GM19023 (cell line): ENCODE results near the gene RYR3.

Experiments used
- ATAC-seq: cut with Tn5 transposase; IDR thresholded peaks from one replicate; pipeline ENCODE4 v1.9.1; 2021; ENCODE audit warnings: mild to moderate bottlenecking, moderate library complexity; ENCODE audit not compliant: unreplicated experiment

Gene RYR3

GRCh38 chr15:33443708-33444107 is 132.9 kb downstream of the RYR3 start:
- no peak for ATAC-seq

DNA sequence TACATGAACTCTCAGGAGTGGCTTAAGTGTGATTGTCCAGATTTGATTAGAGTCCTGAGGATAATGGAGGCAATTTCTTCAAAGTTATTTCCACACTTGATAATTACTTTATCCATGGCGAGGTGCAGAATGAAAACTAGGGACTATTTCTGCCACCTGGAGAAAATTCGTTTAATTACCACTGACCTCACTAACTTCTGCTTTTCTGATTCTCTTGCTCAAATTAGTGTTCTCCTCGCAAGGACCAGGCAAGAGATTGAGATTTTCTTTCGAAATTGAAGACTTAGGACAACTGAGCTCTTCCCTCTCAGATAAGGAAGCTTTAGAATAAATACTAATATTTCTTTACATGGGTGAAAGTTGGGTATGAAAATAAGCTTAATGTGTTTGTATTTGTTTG is 135.2 kb downstream of the RYR3 start:
- no peak for ATAC-seq

DNA sequence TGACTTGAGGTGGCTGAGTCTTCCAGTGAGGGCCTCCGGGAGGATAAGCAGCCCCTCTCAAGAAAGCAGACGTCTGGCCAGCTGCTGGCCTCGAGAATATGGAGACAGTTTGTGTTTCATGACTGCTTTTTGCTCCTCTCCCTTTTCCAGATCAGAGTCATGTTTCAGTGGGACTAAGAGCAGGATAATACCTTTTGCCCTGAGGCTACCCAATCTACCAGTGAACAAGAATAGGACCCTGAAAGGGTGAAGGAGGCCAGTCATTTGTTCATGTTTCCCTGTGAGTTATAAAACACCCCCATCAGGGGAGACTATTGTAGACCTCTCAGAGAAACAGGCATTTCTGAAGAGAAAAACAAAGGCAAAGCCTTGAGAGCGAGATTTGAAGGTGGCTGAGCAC is 137.4 kb downstream of the RYR3 start:
- no peak for ATAC-seq

DNA sequence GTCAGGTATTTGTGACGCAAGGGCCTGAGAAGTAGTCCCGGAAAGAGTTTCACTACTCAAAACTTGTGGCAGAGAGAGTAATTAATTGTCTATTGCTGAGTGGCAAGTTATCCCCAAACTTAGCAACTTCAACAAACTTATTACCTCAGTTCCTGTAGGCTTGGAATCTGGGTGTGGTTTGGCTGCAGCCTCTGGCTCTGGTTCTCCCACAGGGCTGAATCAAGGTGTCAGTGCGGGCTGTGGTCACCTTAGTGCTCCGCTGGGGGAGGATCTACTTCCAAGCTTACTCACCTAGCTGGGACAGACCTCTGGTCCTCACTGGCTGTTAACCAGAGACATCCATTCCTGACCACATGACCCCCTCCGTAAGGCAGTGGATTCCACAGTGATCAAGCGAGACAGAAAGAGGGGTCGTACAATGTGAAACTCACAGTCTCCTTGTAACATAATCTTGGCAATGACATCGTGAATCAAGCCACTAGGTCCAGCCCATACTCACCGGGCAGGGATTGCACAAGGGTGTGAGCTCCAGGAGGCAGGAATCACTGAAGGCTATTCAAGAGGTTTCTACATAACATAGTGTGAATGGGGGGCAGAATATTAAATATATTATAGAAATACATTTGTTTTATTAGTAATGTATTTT is 138.3 kb downstream of the RYR3 start:
- no peak for ATAC-seq

DNA sequence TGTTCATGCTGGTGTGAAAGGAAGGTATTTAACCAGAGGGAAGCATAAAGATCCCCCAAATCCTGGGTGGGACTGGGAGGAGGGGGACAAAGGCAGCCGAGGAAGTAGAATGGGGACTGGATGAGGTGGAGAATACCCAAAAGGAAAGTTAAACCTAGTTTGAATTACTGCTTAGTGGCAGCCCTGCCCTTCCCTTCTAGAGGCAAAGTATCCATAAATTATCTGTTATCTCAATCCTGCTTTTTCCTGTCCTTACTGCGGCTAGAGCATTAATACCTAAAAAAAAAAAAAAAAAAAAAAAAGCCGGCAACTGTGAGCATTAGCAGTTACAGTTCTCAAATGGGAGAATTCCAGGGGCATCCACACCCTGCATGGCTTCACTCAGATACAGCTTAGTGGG is 139.0 kb downstream of the RYR3 start:
- no peak for ATAC-seq

GRCh38 chr15:33451385-33451784 is 140.6 kb downstream of the RYR3 start:
- ATAC-seq: no peak

GRCh38 chr15:33453761-33454160 is 143.0 kb downstream of the RYR3 start:
- ATAC-seq: no peak

- ATAC-seq: no peak
These were observed 143.6 kb downstream of the RYR3 start for GRCh38 chr15:33454346-33454745.

- no peak for ATAC-seq
These were observed 144.2 kb downstream of the RYR3 start for GRCh38 chr15:33454996-33455395.

- no peak for ATAC-seq
These were observed 147.7 kb downstream of the RYR3 start for GRCh38 chr15:33458421-33458820.

DNA sequence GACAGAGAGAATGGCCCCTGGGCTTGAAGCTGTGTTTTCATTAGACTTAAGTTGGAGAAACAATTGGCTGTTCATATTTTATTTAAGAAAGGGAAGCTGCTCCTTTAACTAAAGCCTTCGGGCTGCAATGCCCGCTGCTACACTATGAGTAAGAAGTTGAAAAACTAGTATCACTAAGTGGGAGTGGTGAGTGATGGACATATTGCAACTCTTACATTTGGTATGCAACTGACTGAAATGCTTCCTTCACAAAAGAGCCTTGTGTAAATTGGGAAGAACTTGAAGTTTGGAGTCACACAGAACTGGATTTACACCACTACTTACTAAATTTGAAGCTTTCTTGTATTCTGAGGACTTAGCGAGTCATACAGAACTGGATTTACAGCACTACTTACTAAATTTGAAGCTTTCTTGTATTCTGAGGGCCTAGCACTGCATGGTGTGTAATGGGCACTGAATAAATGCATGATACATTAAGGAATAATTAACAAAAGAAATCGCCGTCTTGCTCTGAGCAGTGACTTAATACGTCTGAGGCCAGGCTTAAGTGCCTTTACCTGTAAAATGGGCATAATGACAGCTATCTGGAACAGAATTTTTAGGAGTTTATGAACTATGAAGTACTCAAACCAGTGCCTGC is 149.5 kb downstream of the RYR3 start:
- ATAC-seq: no peak

DNA sequence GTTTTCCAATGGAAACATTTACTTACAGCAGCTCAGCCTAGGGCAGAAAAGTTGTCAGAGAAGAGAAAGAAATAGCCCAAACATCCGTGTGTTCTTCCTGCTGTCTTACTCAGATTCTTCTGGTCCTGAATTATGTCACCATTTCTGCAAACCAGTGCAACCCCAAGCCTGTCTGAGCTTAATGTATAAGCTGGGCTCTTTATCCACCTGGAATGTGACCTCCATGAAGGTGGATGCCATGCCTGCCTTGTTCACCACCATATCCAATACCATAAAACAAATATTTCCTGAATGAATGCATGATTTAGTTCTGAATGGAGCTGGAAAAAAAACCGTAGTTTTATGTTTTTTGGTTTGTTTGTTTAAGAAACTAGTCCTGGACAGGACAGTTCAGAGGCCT is 150.9 kb downstream of the RYR3 start:
- ATAC-seq: no peak

- ATAC-seq: no peak
These were observed 156.5 kb downstream of the RYR3 start for GRCh38 chr15:33467146-33467815.

GRCh38 chr15:33467816-33468163 is 157.0 kb downstream of the RYR3 start:
- ATAC-seq: no peak

DNA sequence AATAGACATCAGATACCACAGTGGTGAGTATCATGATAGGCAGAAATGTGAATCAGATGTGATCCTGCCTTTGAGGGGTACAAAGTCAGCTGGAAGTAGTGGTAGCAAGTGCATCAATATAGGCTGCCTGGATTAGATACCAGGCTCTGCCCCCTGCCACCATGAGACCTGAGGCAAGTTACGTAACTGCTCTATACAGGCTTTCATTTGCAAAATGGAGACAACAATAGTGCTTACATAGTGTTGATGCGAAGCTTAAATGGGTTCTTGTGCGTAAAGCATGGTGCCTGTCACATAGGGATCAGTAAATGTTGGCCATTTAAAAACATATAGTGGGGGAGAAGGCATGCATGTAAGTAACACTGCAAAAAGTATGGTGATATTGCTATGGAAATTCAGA is 158.0 kb downstream of the RYR3 start:
- no peak for ATAC-seq

GRCh38 chr15:33473005-33473404 is 162.2 kb downstream of the RYR3 start:
- ATAC-seq: no peak

GRCh38 chr15:33473714-33474113 is 162.9 kb downstream of the RYR3 start:
- ATAC-seq: no peak

DNA sequence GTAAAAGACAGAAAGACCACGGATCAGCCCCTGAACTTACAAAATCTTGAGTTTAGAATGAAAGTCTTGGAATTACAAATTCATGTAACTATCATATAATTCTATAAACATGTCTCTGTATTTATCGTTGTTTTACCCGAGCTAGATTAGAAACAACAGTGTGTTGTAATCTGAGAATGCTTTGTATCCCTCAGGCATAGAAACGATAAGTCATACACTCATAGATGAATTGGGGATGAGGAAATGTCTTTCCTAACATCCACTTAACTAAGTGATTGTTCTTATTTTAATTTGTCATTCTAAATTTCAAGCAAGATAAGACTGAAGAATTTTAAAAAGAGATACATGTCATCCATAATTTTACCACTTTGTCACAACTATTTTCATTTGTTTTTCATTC is 165.3 kb downstream of the RYR3 start:
- no peak for ATAC-seq

DNA sequence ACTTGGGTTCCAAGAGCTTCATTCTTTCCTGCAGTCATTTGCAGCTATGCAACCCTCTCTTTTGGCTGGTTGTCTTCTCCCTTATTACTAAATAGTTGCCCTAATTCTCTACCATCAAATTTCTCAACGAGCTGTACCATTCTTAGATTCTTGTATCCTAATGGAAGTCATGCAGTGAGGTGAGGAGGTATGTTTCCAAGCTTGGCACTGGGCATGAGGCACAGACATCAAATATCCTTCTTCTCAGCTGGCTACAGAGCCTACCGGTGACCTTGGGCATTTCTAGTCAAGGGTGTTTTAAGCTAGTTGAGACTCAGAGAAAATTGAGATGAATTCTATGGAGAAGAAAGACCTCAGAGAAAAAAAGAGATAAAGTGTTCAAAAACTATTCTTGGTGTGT is 166.1 kb downstream of the RYR3 start:
- no peak for ATAC-seq

DNA sequence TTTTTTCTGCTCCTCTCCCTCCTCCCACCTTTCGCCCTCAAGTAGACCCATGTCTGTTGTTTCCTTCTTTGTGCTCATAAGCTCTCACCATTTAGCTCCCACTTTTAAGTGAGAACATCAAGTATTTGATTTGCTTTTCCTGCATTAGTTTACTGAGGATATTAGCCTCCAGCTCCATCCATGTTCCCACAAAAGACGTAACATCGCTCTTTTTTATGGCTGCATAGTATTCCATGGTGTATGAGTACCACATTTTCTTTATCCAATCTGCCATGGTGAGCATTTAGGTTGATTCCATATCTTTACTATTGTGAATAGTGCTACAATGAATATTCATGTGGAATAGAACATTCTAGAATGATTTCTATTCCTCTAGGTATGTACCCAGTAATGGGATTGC is 178.6 kb downstream of the RYR3 start:
- ATAC-seq: no peak

- ATAC-seq: no peak
These were observed 179.9 kb downstream of the RYR3 start for GRCh38 chr15:33490703-33491102.

DNA sequence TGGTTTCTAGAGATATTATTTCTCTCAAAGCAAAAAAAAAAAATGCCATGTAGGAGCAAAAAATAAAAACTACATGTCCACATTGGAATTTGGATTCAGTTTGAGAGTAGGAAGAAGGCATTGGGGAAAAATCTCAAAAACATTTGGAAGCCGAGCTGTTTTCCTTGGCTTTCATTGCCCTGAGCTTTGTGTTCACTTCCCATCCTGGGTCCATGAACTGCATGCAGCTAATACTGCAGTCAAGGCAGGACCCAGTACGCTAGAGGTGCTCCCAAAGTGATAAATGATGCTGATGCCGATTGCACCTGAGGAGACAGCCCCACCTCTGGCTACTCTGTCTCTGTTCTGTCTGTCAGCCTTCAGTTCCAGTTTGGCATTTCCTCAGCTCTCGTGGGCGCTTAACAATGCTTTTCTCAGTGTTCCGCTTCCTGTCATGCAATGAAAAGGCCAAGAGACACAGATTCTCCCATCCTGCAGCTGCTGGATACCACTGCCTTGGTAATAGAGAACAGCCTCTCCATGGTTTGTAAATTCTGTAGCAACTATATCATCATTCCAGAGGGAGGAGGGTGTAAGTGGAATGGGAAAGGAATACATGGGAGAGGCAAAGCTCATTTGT is 181.8 kb downstream of the RYR3 start:
- ATAC-seq: no peak
